SHP77 treated with DMSO at 0.1 percent for 48 hours (cell line): Measurements from ENCODE around the gene CCL8.
"Not testable (repeated sequence)": the region's sequence is repeated elsewhere in the genome, so short reads cannot be mapped to it uniquely, and the experiment has no call there.

Source experiments
- DNase-seq: peaks from one replicate; lab custom pipeline; 2025; lab: John Stamatoyannopoulos, UW

The CCL8 gene

GRCh38 chr17:34314279-34314678, 5.0 kb upstream of the CCL8 start:
- DNase-seq, result no peak

DNA sequence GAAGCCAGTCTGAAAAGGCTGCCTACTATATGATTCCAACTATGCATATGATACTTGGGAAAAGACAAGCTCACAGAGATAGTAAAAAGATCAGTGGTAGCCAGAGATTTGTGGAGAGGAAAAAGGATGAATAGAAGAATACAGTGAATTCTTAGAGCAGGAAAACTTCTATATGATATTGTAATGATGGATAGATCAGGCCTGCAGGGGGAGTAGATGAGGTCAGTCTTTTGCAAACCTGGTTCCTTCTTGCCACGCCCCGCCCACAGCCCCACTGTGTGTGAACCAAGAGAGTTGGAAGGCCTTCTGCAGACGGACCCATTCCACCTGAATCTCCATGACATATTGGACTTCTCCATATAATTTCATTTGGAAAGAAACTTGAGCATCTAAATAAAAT, 761 bp upstream of the CCL8 start:
- DNase-seq, result no peak

DNA sequence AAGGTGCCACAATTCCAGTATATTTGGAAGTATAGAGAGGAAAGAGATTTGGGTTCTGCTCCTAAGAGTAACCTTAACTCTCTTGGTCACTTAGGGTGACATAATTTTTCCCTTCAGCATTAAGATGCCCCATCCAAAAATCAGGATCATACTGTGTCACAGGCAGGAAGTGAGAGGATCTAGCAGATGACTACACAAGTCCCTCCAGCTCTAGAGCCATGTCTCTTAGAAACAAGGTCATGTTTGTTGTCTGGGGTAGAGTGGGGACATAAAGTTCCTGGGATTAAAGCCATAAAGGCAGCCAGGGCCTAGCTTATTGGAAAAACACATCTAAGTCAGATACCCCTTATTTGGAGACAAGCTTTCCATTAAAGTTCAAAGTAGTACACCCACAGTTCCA, 2.7 kb downstream of the CCL8 start:
- DNase-seq, result no peak

DNA sequence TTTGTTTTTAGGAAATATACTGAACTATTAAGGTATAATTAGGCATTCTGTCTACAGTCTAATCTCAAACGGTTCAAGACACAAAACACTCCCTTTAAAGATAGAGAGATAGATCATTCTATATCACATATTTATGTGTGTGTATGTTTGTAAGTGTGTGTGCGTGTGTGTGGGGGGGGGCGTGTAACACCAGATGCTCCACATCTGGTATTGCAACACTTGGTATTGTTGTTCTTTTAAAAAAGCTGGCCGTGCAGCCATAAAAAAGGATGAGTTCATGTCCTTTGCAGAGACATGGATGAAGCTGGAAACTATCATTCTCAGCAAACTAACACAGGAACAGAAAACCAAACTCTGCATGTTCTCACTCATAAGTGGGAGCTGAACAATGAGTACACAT, 8.3 kb downstream of the CCL8 start:
- not testable (repeated sequence) for DNase-seq

DNA sequence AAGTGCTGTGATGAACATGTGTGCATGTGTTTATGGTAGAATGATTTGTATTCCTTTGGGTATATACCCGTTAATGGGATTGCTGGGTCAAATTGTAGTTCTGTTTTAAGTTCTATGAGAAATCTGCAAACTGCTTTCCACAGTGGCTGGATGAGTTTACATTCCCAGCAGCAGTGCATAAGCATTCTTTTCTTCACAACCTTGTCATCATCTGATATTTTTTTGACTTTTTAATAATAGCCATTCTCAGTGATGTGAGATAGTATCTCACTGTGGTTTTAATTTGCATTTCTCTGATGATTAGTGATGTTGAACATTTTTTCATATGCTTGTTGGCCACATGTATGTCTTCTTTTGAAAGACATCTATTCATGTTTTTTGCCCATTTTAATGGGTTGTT, 18.5 kb downstream of the CCL8 start:
- DNase-seq, result no peak

DNA sequence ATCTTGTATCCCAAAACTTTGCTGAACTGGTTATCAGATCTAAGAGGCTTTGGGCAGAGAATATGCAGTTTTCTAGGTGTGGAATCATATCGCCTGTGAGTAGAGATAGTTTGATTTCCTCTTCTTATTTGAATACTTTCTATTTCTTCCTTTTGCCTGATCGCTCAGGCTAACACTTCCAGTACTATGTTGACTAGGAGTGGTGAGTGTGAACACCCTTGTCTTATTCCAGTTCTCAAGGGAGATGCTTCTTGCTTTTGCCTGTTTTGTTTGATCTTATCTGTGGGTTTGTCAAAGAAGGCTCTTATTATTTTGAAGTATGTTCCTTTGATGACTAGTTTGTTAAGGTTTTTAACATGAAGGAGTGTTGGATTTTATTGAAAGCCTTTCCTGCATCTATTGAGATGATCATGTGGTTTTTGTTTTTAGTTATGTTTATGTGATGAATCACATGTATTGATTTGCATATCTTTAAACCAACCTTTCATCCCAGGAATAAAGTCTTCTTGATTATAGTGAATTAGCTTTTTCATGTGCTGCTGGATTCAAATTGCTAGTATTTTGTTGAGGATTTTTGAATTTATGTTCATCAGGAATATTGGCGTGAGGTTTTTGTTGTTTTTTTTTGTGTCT, 20.0 kb downstream of the CCL8 start:
- DNase-seq, result no peak

DNA sequence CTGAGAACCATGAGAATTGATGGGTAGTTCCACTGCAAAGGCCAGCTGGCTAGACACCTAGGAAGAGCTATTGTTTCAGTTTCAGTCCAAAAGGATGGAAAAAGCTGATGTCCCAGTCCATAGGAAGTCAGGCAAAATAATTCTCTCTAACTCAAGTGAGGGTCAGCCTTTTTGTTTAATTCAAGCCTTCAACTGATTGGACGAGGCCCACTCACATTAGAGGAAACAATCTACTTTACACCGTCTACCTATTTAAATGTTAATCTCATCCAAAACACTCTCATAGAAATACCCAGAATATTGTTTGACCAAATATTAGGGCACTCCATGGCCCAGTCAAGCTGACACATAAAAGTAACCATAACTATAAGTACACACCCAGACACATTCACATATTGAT, 22.7 kb downstream of the CCL8 start:
- DNase-seq, result no peak

- DNase-seq, result no peak
These were observed 27.8 kb downstream of the CCL8 start for GRCh38 chr17:34347063-34347462.

DNA sequence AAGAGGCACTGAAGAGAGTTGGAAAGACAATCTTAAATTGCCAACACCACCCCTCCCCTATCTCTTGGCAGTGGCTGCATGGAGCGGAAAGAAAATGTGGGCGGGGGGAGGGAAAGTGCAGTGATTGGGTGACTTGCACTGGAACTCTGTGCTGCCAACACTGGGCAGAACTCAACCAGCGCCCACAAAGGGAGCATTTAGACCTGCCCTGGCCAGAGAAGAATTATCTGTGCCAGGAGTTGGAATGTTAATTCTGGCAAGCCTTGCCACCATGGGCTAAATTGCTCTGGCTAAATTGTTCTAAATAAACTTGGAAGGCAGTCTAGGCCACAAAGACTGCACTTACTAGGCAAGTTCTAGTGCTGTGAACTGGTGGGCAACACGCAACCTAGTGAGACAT, 30.5 kb downstream of the CCL8 start:
- DNase-seq, result no peak

DNA sequence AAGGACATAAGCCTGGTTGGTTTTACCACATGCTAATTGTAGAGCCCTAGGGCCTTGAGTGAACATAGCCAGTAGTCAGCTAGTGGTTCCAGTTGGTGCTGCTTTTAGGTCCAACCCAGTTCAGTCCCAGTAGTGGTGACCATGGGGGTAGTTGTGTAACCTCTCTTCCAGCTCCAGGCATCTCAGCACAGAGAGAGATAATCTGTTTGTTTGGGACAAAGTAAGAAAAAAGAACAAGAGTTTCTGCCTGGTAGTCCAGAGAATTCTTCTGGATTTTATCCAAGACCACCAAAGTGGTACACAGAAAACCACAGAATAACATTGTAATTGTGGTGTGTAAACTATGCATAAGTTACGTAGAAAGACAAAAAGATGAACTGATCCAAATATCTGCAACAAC, 31.9 kb downstream of the CCL8 start:
- no peak for DNase-seq

DNA sequence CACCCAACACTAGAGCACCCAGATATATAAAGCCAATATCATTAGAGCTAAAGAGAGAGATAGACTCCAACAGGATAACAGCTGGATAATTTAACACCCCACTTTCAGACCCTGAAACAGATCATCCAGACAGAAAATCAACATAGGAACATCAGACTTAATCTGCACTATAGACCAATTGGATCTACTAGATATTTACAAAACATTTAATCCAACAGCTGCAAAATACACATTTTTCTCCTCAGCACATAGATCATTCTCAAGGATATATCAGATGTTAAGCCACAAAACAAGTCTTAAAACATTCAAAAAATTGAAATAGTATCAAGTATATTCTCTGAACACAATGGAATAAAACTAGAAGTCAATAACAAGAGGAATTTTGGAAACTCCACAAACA, 33.0 kb downstream of the CCL8 start:
- DNase-seq, result no peak

- no peak for DNase-seq
These were observed 35.4 kb downstream of the CCL8 start for GRCh38 chr17:34354637-34355036.

- no peak for DNase-seq
These were observed 37.0 kb downstream of the CCL8 start, which contains the start of gene CCL13 for GRCh38 chr17:34356194-34356593. Gene CCL13 (plus strand): TSS chr17:34356480. CDS start chr17:34356527, 47 bp downstream.

GRCh38 chr17:34357398-34357797, 38.2 kb downstream of the CCL8 start:
- DNase-seq, result no peak

DNA sequence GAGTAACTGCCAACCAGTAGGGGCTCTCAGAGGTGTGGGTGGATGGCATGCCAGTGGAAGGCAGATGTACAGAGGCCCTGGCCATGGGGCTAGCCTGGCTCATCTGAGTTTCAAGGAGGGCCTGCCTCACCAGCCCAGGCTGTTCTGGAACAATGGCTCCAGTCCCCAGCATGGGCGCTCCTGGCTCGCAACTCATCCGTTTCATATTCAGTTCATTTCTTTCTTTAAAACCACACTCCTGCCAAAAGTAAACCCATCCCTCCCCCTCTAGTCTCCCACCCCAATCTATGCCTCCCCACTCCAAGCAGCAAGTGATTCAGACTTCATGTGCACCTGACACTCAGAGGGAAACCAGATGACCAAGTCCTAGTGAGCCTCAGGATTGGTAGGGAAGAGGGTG, 39.4 kb downstream of the CCL8 start:
- DNase-seq, result no peak

- DNase-seq, result no peak
These were observed 41.5 kb downstream of the CCL8 start for GRCh38 chr17:34360601-34361270.

DNA sequence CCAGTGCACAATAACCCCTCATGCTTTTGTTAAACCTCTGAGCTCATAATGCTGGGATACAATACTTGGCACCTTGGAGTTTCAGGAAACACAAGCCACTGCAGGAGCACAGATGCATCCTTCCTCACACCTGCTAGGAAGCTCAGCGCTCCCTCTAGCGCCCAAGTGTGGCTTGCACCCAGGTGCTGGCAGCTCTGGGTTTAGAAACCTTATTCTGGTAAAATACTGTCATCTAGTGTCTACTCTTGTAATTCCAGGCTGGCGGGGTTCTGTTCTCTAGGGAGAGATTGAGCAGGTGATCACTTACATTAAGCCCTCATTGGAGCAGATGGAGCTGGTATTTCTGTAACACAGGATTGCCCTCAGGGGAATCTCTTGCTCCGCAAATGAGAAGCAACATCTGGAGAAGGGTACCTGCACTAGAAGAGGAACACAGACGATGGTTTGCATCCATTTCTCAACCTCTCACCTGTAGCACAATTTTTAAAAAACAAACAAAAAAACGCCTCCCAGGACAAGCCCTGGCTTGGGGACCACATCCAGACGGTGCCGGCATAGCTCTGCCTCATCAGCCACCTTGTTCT, 42.3 kb downstream of the CCL8 start:
- DNase-seq, result peak; percentile 78

DNA sequence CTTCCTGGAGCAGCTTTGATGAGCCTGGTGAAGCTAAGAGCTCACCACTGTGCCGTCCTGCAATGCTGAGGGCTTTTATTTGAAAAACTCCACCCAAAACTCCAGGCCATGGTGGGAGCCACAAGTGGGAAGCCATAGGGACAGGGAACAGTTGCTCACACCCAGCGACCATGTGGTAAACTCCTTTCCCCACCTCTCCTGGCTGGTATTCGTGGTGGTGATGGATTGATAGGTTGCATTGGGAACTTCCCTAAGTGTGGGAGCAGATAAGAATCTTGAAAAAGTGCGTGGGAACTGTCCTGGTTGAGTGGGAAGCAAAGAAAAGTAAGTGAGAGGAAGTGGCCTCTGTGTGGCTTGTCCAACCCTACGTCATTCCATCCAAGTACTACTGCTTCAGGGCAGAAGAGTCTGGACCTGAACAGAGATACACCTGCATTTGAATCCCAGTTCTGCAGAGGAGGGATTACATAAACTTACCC, 44.0 kb downstream of the CCL8 start, which contains the start of gene CCL1:
TSS of gene CCL1 (minus strand) at position 51 of the 479 bp plus-strand sequence. CDS start 72 bp downstream, outside the sequence.
- DNase-seq, result no peak

DNA sequence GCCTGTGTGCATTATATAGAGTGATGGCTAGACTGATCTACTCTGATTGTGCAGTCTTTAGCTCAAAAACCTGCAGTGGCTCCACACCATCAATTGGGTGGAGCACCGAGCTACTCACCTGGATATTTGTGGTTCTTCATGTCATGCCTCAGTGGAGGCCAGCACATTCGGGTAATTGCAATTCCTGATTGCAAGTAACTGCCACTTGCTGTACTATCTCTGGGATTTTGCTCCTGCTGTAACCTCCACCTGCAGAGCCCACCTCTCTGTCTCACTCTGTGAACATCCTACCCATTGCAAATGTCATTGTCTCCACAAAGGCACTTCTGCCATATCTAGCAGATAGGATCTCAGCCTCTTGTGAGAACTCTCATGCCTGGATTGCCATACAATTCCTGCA, 45.5 kb downstream of the CCL8 start:
- DNase-seq, result no peak

GRCh38 chr17:34365340-34365739, 46.1 kb downstream of the CCL8 start:
- DNase-seq, result no peak

GRCh38 chr17:34366010-34366409, 46.8 kb downstream of the CCL8 start:
- DNase-seq, result no peak

DNA sequence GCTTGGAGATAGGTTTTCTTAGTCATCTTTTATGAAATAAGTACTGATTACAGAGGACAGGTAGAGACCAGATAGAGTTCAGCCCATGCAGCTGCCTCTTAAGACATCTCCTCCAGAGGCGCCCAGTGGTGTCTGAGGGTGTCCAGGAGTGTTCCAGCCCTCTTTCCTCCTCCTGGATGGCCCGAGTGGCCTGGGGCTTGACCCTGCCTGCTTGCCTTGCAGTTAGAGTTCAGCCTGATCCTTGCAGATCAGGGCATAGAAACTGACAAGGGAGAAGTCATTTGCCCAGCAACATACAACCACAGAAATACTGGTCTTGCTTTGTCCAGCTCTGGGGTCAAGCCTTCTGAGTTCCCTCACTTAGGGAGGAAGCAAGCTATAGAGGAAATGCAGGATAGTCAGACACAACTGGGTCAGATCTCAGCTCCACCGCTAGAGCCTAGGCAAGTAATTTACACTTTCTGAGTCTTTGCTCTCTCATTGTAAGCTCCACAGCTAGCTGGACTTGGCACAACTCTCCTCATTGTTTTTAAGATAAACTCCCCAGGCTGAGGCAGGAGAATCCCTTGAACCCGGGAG, 47.4 kb downstream of the CCL8 start:
- no peak for DNase-seq
